Cortex of kidney (tissue), 1 donor: ENCODE data around the gene MYO7B.

Source experiments
- DNase-seq: peaks from one replicate; lab custom pipeline; 2025; lab: John Stamatoyannopoulos, UW

Gene MYO7B

GRCh38 chr2:127573771-127574170, 38.3 kb downstream of the MYO7B start:
- no peak for DNase-seq

GRCh38 chr2:127574656-127575055, 39.2 kb downstream of the MYO7B start:
- no peak for DNase-seq

- no peak for DNase-seq
Observed at GRCh38 chr2:127575185-127575765, 39.8 kb downstream of the MYO7B start.

DNA sequence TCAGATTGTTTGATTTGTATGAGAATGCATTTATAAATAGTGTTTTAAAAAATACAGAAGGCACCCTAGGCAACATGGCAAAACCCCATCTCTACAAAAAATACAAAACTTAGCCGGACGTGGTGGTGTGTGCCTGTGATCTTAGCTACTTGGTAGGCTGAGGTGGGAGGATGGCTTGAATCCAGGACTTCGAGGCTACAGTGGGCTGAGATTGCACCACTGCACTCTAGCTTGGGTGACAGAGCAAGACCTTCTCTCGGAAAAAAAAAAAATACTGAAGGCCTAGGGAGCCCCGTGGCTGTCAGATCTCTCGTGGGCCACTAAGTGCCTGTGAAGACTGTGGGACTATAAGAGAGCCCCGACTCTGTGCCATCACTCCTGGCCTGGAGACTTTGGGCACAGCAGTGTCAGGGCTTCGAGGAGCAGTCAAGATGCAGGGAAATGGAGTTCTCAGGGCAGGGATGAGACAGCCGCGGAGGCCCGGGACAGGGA, 40.5 kb downstream of the MYO7B start:
- DNase-seq = no peak

DNA sequence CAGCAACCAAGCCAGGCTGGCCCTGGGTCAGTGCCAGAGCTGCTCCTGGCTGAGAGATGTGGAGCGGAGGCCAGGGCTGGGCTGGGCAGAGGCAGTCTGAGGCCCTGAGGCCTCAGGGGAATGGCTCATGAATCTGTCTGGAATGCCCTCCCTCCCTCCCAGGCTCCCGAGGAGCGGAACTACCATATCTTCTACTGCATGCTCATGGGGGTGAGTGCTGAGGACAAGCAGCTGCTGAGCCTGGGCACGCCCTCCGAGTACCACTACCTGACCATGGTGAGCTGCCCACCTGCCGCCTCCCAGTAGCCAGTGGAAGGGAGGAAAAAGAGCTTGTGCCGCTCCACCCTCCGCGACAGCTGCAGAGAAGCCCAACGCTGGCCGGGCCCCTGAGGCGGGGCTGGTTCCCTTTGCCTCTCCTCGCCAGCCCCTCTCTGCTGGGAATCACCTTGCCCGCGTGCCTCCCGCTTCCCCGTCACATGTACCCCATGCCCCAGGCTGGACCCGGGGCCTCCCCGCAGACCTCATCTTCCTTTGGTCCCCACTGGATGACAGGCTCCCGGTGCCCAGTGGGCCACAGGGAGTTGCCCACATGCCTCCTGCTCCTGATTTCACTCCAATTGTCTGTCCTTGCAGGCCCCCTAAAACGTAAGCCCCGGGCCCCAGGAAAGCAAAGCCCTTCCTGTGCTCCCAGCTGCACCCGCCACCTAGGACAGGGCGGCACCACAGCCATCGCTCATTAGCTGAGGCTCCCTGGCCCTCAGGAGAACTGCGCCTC, 41.1 kb downstream of the MYO7B start:
- no peak for DNase-seq

DNA sequence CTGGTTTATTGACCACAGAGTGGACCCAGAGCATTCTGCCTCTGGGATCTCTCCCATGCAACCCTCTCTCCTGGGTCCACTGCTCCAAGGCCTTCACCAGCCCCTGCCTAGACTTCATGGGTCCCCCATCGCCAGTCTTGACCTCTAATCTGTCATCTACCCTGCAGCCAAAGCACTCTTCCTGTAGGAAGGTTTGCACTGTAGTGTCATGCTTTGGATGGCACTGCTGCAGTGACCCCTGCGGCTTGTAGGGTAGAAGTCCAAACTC, 41.7 kb downstream of the MYO7B start:
- no peak for DNase-seq

- no peak for DNase-seq
Observed at GRCh38 chr2:127577503-127577902, 42.0 kb downstream of the MYO7B start.

DNA sequence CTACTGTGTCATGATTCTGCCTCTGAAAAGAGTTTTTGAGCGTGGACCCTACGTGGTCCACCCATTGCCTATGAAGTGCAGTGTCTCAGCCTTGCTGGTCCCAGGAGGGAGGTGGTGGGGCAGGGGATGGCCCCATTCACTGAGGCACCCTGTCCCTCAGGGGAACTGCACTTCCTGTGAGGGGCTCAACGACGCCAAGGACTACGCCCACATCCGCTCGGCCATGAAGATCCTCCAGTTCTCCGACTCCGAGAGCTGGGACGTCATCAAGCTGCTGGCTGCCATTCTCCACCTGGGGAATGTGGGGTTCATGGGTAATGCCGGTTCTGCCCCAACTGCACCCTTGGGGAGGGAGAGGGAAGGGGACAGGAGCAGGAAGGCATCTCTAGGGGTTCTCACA, 42.5 kb downstream of the MYO7B start:
- DNase-seq = no peak

- no peak for DNase-seq
Observed at GRCh38 chr2:127578411-127578810, 42.9 kb downstream of the MYO7B start.

DNA sequence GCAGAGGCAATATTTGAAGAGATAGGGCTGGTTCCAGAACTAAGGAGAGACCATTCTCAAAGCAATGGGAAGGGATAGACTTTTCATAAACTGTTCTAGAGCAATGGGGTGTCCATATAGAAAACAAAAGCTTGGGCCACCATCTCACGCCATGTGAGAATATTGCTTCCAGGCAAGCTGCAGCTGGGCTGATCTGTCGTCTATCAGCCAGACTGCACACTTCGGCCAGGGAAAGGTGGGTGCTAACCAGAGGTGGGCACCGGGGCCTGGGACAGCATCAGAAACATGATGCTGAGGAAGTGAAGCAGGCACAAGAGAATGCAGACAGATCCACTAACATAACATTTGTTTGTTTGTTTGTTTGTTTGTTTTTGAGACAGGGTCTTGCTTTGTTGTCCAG, 43.7 kb downstream of the MYO7B start:
- DNase-seq = no peak

DNA sequence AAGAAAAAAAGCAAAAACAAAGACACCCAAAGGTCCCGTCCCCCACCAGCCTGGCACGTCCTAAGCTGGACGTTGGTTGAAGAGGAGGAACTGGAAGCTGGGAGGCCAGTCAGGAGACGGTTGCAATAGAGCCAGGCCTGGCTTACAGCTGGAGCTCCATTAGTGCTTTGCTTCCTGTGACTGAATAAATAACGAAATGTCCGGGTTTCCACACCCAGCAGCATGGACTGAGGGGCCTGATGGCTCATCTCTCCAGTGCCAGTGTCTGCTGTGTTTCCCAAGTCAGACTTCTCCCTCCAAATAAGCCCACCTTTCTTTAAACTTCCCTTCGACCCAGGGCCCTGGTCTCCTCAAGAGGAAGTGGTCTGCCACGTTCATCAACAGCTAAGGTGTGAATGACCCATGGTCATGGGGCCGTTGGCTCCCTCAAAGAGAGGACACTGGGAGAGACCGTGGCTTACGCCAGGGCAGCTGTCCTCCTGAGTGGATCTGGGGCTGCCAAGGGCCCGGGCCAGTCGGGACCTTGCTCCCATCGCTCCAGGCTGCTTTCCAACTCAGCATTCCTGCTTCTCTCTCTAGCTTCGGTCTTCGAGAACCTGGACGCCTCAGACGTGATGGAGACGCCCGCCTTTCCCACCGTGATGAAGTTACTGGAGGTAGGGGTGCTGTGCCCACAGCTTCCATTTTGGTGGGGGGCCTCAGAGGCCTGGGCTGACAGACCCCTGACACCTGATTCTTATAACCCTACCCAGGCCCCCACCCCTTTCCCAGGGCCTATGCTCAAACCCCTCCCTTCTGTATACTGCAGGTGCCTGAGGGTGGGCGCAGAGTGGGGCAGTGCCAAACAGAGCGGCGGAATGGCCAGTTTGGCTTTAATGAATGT, 44.9 kb downstream of the MYO7B start:
- DNase-seq = no peak

DNA sequence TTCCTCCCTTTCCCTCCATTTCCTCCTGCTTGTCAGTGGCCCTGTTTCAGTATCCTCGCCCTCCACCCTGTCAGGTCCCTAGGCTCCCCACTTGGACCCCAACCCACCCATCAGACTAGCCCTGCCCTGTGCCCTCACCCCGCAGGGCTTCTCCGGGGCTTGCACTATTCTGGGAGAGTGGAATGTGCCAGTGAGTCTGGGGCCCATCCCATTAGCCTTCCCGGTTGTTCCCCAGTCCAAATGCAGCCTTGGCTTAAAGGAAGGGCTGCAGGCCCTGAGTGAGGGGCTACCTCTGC, 45.5 kb downstream of the MYO7B start:
- no peak for DNase-seq

GRCh38 chr2:127581516-127582490, 46.3 kb downstream of the MYO7B start:
- no peak for DNase-seq

- DNase-seq = no peak
Observed at GRCh38 chr2:127582863-127583861, 47.7 kb downstream of the MYO7B start.

- DNase-seq = no peak
Observed at GRCh38 chr2:127584047-127584446, 48.6 kb downstream of the MYO7B start.

- no peak for DNase-seq
Observed at GRCh38 chr2:127584516-127585033, 49.1 kb downstream of the MYO7B start.

DNA sequence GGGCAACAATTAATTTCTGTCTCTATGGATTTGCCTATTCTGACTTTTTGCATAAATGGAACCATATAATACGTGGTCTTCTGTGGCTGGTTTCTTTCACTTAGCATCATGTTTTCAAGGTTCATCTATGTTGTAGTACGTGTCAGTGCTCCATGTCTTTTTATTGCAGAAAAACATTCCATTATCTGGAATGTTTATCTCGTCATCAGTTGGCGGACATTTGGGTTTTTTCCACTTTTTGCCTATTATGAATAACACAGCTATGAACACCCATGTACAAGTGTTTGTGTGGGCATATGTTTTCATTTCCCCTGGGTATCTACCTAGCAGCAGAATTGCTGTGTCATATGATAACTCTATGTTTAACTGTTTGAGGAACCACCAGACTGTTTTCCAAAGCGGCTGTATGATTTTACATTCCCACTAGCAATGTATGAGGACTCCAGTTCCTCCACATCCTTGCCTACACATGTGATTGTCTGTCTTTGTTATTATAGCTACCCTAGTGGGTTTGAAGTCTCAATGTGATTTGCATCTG, 49.9 kb downstream of the MYO7B start:
- no peak for DNase-seq

DNA sequence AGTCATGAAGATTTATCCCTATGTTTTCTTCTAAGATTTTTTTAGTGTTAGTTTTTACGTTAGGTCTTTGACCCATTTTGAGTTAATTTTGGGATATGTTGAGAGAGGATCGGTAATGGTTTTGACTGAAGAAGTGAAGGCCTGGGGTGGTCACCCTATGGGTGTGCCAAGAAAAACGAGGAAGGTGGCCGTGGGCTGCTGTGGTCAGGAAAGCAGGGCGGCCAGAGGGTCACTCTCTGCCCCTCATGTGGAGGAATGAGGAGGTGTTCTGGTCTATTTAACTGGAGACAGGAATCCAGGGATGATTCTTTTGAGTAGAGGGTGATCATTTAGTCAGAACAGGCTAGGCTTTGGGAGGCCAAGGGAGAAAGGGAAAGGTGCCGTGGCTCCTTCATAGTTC, 50.7 kb downstream of the MYO7B start:
- no peak for DNase-seq

DNA sequence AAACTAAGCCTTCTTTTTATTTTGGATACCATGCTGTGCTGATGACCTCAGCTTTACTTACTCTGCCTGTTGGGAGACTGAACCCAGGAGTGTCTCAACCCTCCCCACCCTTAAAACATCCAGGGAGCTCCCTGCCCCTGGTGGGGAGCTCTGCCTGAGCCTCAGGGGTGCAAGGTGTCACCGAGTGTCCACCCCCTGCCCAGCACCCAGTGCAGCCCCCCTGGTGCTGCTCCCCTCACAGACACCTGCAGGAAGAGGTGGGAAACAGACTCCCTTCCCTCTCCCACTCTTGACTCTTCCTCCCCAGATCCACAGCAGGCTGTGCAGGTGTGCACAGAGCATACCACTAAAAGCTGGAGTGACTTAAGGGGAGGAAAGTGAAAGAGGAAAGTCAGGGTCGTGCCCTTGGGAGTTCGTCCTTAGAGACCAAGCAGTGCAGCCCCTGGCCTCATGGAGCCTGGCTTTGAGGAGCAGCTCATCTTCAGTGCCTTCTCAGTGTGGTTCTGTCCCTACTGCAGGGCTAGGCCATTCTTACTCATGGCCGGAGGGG, 51.3 kb downstream of the MYO7B start:
- no peak for DNase-seq

DNA sequence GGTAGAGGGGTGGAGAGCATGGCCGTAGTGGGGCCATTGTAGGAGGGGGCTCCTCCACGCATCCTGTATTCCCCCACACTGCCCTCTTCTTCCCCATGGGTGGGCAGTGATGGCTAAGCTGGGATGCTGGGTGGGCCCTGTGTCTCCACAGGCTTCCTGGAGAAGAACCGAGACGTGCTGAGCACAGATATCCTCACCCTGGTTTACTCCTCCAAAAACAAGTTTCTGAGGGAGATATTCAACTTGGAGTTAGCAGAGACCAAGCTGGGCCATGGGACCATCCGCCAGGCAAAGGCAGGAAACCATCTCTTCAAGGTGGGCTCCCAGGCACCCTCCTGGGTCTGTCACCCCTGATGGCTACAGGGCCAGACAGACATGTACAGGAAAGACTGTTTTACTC, 52.8 kb downstream of the MYO7B start:
- DNase-seq = no peak
